SU-DHL-6 (cell line): Measurements from ENCODE around the gene UNC13C.

Experiments
- H2AFZ ChIP-seq: fragments of 200-600 bp; sonication (generic); 2 replicates; pipeline ENCODE4 v1.6.1; 2014; ENCODE audit warnings: low read depth, mild to moderate bottlenecking, moderate library complexity, mixed read lengths, antibody characterized with exemption, low read length; ENCODE audit not compliant: severe bottlenecking
- H3F3A ChIP-seq: fragments of 200-600 bp; shearing (Covaris generic); 2 replicates; pipeline ENCODE4 v1.6.0; 2016; ENCODE audit warnings: antibody characterized with exemption, mild to moderate bottlenecking; ENCODE audit not compliant: insufficient read depth
- H3K27ac ChIP-seq: fragments of 200-600 bp; sonication (generic); 2 replicates; pipeline ENCODE4 v1.5.1; 2016; ENCODE audit warnings: low read depth, mild to moderate bottlenecking, low read length, moderate library complexity, mixed read lengths
- H3K27me3 ChIP-seq: fragments of 200-600 bp; sonication (generic), shearing (Covaris generic); 2 replicates; pipeline ENCODE4 v1.6.0; 2014; ENCODE audit warnings: mild to moderate bottlenecking, low read length
- H3K36me3 ChIP-seq: fragments of 200-600 bp; sonication (generic); 2 replicates; pipeline ENCODE4 v1.6.1; 2014; ENCODE audit warnings: mild to moderate bottlenecking, low read length, mixed read lengths
- H3K4me2 ChIP-seq: fragments of 300-600, 200-600 bp; shearing (Covaris generic), sonication (generic); 2 replicates; pipeline ENCODE4 v1.6.0; 2014; ENCODE audit warnings: low read length, low read depth, mild to moderate bottlenecking; ENCODE audit not compliant: poor library complexity, severe bottlenecking
- H3K4me3 ChIP-seq: fragments of 200-600 bp; sonication (generic); 2 replicates; pipeline ENCODE4 v1.5.1; 2014; ENCODE audit warnings: antibody characterized with exemption, low read length, mild to moderate bottlenecking, mixed read lengths; ENCODE audit not compliant: insufficient read depth, poor library complexity, severe bottlenecking
- H3K79me2 ChIP-seq: fragments of 200-600 bp; sonication (generic); 2 replicates; pipeline ENCODE4 v1.6.1; 2014; ENCODE audit warnings: mild to moderate bottlenecking, low read length, moderate library complexity; ENCODE audit not compliant: insufficient read depth
- H3K9ac ChIP-seq: fragments of 200-600 bp; sonication (generic); 2 replicates; pipeline ENCODE4 v1.7.0; 2014; ENCODE audit warnings: mild to moderate bottlenecking, low read length
- H3K9me2 ChIP-seq: fragments of 200-600 bp; sonication (generic); replicated peaks from 2 replicates; pipeline ENCODE4 v1.6.1; 2014; ENCODE audit warnings: low read length; ENCODE audit not compliant: insufficient read depth
- H3K9me3 ChIP-seq: fragments of 200-600 bp; sonication (generic); 2 replicates; pipeline ENCODE4 v1.6.1; 2014; ENCODE audit warnings: low read length, mixed read lengths; ENCODE audit not compliant: insufficient read depth
- H4K20me1 ChIP-seq: fragments of 200-600 bp; sonication (generic); 2 replicates; pipeline ENCODE4 v1.6.1; 2014; ENCODE audit warnings: low read depth, mild to moderate bottlenecking, antibody characterized with exemption, low read length, moderate library complexity, mixed read lengths
- CTCF ChIP-seq: fragments of 200-600 bp; sonication (generic); IDR thresholded peaks from one replicate; pipeline ENCODE4 v1.5.1; 2017; ENCODE audit warnings: antibody characterized with exemption, mild to moderate bottlenecking, low read length, moderate library complexity; ENCODE audit not compliant: insufficient read depth, poor library complexity, severe bottlenecking
- EZH2phosphoT487 ChIP-seq: fragments of 200-600 bp; sonication (generic), shearing (Covaris generic); conservative IDR thresholded peaks from 2 replicates; pipeline ENCODE4 v1.6.1; 2018; ENCODE audit warnings: mild to moderate bottlenecking, antibody characterized with exemption, low read length, moderate library complexity, mixed read lengths

The UNC13C gene

GRCh38 chr15:54305138-54305537 lies 326.9 kb downstream of the UNC13C start:
- no peaks in the 10 kb centered on the region for H3K9me2 ChIP-seq
- H3K4me3 ChIP-seq = no peak overlapping the region
- no peaks in the 10 kb centered on the region for H3K9me3 ChIP-seq
- H3K9ac ChIP-seq = no peak overlapping the region
- H4K20me1 ChIP-seq = no peaks in the 10 kb centered on the region
- H3K27ac ChIP-seq = no peak overlapping the region
- H3K79me2 ChIP-seq = no peaks in the 10 kb centered on the region
- H2AFZ ChIP-seq = no peak overlapping the region
- no peak overlapping the region for H3K4me2 ChIP-seq
- no peaks in the 10 kb centered on the region for H3K36me3 ChIP-seq
- no peaks in the 10 kb centered on the region for H3K27me3 ChIP-seq
- no peaks in the 10 kb centered on the region for H3F3A ChIP-seq
- TF ChIP-seq EZH2phosphoT487 = no peak

- H4K20me1 ChIP-seq = no peaks in the 10 kb centered on the region
- H3K27ac ChIP-seq = no peak overlapping the region
- no peak overlapping the region for H3K9ac ChIP-seq
- H2AFZ ChIP-seq = no peak overlapping the region
- H3K27me3 ChIP-seq = no peaks in the 10 kb centered on the region
- H3K4me2 ChIP-seq = no peak overlapping the region
- no peaks in the 10 kb centered on the region for H3F3A ChIP-seq
- H3K9me2 ChIP-seq = no peaks in the 10 kb centered on the region
- H3K79me2 ChIP-seq = no peaks in the 10 kb centered on the region
- TF ChIP-seq CTCF (no peak), EZH2phosphoT487 (no peak)
- H3K4me3 ChIP-seq = no peak overlapping the region
- H3K9me3 ChIP-seq = no peaks in the 10 kb centered on the region
- no peaks in the 10 kb centered on the region for H3K36me3 ChIP-seq
These were observed 329.1 kb downstream of the UNC13C start for GRCh38 chr15:54307252-54307902.

GRCh38 chr15:54307926-54308325 lies 329.7 kb downstream of the UNC13C start:
- Histone ChIP-seq H3K27ac (no peak overlapping the region), H3K4me3 (no peak overlapping the region), H3K9me2 (no peaks in the 10 kb centered on the region), H3K36me3 (no peaks in the 10 kb centered on the region), H3F3A (no peaks in the 10 kb centered on the region), H2AFZ (no peak overlapping the region), H3K79me2 (no peaks in the 10 kb centered on the region), H4K20me1 (no peaks in the 10 kb centered on the region), H3K27me3 (no peaks in the 10 kb centered on the region), H3K9me3 (no peaks in the 10 kb centered on the region), H3K9ac (no peak overlapping the region), H3K4me2 (no peak overlapping the region)
- TF ChIP-seq CTCF (no peak), EZH2phosphoT487 (no peak)

GRCh38 chr15:54312528-54312927 lies 334.3 kb downstream of the UNC13C start:
- no peaks in the 10 kb centered on the region for H4K20me1 ChIP-seq
- H3K9me2 ChIP-seq = no peaks in the 10 kb centered on the region
- no peak overlapping the region for H2AFZ ChIP-seq
- no peaks in the 10 kb centered on the region for H3K9me3 ChIP-seq
- no peaks in the 10 kb centered on the region for H3K27me3 ChIP-seq
- H3K36me3 ChIP-seq = no peaks in the 10 kb centered on the region
- no peaks in the 10 kb centered on the region for H3F3A ChIP-seq
- no peak overlapping the region for H3K4me2 ChIP-seq
- TF ChIP-seq CTCF (no peak), EZH2phosphoT487 (no peak)
- H3K9ac ChIP-seq = no peak overlapping the region
- H3K27ac ChIP-seq = no peak overlapping the region
- no peaks in the 10 kb centered on the region for H3K79me2 ChIP-seq
- H3K4me3 ChIP-seq = no peak overlapping the region
